GM19463 (cell line): Measurements from ENCODE around the gene ENOX1.
"Not testable (repeated sequence)": the region's sequence is repeated elsewhere in the genome, so short reads cannot be mapped to it uniquely, and the experiment has no call there.

Experiments used
- ATAC-seq: cut with Tn5 transposase; IDR thresholded peaks from one replicate; pipeline ENCODE4 v1.9.1; 2021; ENCODE audit warnings: mild to moderate bottlenecking, moderate library complexity; ENCODE audit not compliant: unreplicated experiment

Gene ENOX1

DNA sequence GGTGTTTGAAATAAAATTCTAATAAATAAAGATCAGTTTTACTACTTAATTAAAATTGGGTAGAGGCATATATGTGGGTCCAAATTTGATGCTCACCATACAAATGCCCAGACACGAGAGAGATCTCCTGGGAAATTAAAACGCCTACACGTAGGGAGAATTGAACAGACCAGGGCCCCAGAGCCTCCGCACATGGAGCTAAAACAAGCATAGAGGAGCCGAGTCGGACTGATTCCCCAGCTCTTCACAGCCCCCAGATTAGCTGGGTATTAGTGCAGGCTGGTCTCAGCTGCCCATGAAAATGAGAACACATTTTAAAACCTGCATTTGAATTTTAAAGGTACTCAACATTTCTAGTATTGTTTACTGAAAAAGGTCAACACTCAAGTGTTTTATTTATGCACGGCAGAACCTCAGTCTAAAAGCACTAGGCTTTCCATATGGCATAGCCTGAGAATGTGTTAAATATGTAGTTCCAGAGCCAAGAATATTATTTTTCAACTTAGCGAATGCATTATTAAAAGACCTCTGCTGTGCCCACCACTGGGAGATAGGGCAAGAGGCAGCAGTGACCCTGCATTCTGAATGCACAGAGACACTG is 344.8 kb downstream of the ENOX1 start:
- ATAC-seq: no peak

DNA sequence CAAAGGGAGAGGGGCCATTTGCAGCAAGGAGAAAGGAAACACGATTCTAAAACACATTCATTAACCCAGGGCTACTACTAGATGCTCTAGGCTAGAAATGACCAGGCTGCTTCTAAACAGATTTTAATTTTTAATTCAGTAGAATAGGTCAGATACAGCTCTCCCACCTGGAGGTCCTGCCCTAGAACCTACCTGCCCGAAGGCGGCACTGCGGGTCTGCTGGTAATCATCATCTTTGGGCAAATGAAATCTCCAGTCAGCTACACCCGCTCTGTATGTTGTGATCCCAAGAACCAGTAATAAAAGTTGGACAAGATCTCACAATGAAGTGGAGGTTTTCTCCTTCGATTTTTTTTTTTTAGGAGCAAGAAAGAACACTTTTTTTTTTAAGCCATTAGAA is 345.3 kb downstream of the ENOX1 start:
- no peak for ATAC-seq

GRCh38 chr13:43434191-43434590 is 352.6 kb downstream of the ENOX1 start:
- no peak for ATAC-seq

DNA sequence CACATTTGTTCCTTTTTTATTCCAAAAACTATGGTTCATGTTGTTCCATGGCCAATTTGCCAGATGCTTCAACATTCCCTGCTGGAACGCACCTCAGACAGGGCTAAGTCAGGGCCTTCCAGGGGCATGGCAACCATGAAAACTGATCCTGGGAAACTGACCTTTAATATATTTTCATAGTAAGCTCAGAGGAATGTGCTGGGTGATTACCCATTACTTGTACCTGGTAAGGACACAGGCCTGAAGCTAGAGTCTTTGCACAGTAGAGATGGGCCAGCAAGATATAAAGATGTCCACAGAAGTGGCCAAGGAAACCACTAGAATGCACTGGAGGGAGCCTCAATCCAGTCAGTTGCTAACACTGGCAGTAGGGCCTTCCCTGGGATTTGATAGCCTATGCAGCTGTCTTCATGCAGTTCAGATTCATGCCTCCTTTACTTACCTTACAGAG is 353.1 kb downstream of the ENOX1 start:
- no peak for ATAC-seq

GRCh38 chr13:43432958-43433357 is 353.8 kb downstream of the ENOX1 start:
- ATAC-seq: no peak

DNA sequence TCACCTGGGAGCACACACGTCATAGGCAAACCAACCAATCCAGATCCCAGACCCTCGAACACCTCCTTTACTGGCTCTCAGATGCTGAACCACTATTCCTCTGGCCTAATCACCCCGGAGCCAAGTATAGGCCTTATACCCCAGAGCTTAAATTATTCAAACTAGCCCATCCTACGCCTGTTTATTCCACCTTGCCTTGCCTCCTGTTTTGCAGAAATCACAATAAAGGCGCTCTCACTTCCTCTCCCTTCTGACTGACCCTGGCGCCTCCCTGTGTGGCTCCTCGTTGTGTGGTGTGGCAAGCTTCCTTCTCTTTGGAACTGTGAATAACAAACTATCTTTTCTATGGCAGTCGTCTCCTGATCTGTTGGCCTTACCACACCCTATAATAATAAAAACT is 354.9 kb downstream of the ENOX1 start:
- no peak for ATAC-seq

- no peak for ATAC-seq
These were observed 355.5 kb downstream of the ENOX1 start for GRCh38 chr13:43431290-43431716.

DNA sequence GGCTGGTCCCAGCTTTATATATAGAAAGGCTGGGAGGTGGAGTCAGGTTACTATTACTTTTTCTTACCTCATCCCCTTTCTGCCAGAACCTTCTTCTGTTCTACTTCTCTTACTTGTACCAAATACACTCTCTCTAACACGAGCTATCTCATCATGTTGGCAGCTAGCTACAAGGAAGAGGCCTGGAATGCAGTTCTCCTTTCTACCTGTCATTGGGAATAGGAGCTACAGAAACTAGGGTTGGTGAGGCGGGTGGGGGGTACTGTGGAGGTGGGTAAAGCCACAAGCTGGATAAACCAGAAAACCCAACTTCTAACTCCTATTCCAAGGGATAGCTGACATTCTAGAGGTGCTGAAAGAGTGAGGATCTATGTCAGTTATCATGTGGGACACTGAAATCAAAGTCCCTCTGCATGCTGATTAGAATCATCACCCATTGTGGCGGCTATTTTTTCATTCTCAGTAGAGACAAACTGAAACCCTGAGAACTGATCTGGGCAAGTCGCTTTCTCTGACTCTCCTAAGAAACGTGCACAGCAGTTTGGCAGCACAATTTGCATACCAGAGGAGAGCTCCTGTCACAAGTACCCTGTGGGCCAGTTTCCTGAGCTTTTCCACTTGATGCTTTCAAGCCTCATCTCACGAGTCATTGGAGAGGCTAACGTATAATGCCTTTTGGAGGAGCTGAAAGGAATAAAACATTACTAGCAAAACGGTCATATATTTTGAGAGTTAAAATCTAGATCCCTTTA is 358.1 kb downstream of the ENOX1 start:
- ATAC-seq: no peak

- ATAC-seq: no peak
These were observed 360.4 kb downstream of the ENOX1 start for GRCh38 chr13:43426355-43426754.

GRCh38 chr13:43425234-43425633 is 361.5 kb downstream of the ENOX1 start:
- ATAC-seq: no peak

DNA sequence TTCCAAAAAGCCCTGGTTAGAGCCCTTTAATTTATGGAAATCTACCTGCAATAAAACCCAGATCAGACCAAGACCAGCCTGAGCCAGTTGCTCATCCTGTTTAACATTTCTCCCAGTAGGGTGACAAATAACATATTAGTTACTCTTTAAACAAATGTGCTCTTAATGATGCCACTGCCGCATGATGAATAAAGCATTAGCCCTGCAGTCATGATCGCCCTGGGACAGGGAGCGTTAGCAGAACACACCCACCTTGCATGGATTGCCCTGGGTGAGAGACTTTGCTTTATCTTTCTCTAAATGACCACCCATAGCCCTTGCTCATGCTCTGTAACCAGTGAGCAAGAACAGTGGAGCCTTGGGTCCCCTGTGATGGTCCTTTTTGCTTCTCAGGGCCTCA is 362.4 kb downstream of the ENOX1 start:
- ATAC-seq: no peak

- no peak for ATAC-seq
These were observed 364.7 kb downstream of the ENOX1 start for GRCh38 chr13:43422116-43422515.

DNA sequence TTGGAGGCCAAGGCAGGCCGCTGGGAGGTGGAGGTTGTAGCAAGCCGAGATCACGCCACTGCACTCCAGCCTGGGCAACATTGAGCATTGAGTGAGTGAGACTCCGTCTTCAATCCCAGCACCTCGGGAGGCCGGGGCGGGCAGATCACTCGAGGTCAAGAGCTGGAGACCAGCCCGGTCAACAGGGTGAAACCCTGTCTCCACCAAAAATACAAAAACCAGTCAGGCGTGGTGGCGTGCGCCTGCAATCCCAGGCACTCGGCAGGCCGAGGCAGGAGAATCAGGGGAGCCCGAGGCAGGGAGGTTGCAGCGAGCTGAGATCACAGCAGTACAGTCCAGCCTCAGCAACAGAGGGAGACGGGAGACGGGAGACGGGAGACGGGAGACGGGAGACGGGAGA is 369.9 kb downstream of the ENOX1 start:
- not testable (repeated sequence) for ATAC-seq

GRCh38 chr13:43416408-43416807 is 370.4 kb downstream of the ENOX1 start:
- ATAC-seq: not testable (repeated sequence)

DNA sequence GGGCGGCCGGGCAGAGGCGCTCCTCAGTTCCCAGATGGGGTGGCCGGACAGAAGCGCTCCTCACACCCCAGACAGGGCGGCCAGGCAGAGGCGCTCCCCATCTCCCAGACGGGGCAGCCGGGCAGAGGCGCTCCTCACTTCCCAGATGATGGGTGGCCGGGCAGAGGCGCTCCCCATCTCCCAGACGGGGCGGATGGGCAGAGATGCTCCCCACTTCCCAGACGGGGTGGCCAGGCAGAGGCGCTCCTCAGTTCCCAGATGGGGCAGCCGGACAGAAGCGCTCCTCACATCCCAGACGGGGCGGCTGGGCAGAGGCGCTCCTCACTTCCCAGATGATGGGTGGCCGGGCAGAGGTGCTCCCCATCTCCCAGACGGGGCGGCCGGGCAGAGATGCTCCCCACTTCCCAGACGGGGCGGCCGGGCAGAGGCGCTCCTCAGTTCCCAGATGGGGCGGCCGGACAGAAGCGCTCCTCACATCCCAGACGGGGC is 370.8 kb downstream of the ENOX1 start:
- ATAC-seq: not testable (repeated sequence)

DNA sequence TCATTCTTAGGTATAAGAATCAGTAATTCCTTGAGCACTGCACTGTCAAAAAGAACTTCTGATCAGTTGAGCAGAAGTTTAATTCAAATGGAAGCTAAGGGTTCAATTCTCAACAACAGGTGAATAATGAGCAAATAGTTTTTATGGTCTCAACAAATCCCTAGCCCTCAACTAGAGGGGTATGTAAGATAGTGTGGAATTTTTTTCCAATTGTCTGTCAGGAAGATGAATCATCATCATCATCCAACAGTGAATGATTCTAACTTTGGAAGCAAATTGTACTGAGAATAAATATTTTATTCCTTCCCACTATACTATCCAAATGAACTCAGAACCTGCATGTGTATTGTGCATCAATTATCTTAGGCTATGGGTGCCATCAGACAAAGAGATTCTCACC is 372.7 kb downstream of the ENOX1 start:
- no peak for ATAC-seq

- ATAC-seq: no peak
These were observed 375.0 kb downstream of the ENOX1 start for GRCh38 chr13:43411741-43412140.

- ATAC-seq: no peak
These were observed 375.6 kb downstream of the ENOX1 start for GRCh38 chr13:43411211-43411610.

GRCh38 chr13:43408274-43408673 is 378.5 kb downstream of the ENOX1 start:
- ATAC-seq: no peak

- ATAC-seq: no peak
These were observed 379.7 kb downstream of the ENOX1 start for GRCh38 chr13:43407023-43407581.

GRCh38 chr13:43405457-43405856 is 381.3 kb downstream of the ENOX1 start:
- ATAC-seq: no peak

GRCh38 chr13:43402380-43402779 is 384.4 kb downstream of the ENOX1 start:
- no peak for ATAC-seq
